A549 (cell line): ENCODE results near the gene PLCB1.

Experiments used
- CTCF ChIP-seq: fragments of >200 bp; sonication (Bioruptor Twin); formaldehyde crosslinking; IDR thresholded peaks from 3 replicates; pipeline ENCODE4 v1.5.1; 2016
- PHF8 ChIP-seq: fragments of 200-600 bp; sonication (generic); IDR thresholded peaks from 2 replicates; pipeline ENCODE4 v1.6.1; 2016; ENCODE audit warnings: low read depth, mild to moderate bottlenecking, antibody characterized with exemption, moderate library complexity, borderline replicate concordance
- POLR2A ChIP-seq: IDR thresholded peaks from 2 replicates; pipeline ENCODE4 v1.6.1; 2012; ENCODE audit warnings: mild to moderate bottlenecking, low read length
- POLR2AphosphoS2 ChIP-seq: conservative IDR thresholded peaks from 2 replicates; pipeline ENCODE4 v1.6.1; 2012; ENCODE audit warnings: low read length, improper control_type of control experiment, inconsistent platforms
- TF ChIP-seq, protein P1 (sequence below): IDR thresholded peaks from 2 replicates; pipeline ENCODE4 v1.6.1; 2012; ENCODE audit warnings: low read depth, borderline replicate concordance
- TF ChIP-seq, protein P2 (sequence below): fragments of >200 bp; sonication (Bioruptor Twin); formaldehyde crosslinking; IDR thresholded peaks from 3 replicates; pipeline ENCODE4 v1.6.1; 2016

- TF ChIP-seq POLR2AphosphoS2 (no peak), CTCF (no peak), POLR2A (no peak), PHF8 (no peak)
- TF ChIP-seq, protein P1, sequence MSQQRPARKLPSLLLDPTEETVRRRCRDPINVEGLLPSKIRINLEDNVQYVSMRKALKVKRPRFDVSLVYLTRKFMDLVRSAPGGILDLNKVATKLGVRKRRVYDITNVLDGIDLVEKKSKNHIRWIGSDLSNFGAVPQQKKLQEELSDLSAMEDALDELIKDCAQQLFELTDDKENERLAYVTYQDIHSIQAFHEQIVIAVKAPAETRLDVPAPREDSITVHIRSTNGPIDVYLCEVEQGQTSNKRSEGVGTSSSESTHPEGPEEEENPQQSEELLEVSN, result no peak
- TF ChIP-seq, protein P2, sequence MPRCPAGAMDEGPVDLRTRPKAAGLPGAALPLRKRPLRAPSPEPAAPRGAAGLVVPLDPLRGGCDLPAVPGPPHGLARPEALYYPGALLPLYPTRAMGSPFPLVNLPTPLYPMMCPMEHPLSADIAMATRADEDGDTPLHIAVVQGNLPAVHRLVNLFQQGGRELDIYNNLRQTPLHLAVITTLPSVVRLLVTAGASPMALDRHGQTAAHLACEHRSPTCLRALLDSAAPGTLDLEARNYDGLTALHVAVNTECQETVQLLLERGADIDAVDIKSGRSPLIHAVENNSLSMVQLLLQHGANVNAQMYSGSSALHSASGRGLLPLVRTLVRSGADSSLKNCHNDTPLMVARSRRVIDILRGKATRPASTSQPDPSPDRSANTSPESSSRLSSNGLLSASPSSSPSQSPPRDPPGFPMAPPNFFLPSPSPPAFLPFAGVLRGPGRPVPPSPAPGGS, result no peak
Measured at GRCh38 chr20:8777911-8778310, 645.8 kb downstream of the PLCB1 start.
